ENCODE measurements around the gene ENO3.
A peak's percentile ranks its signal among the peaks of the same experiment; 100 is the strongest.

The ENO3 gene

DNA sequence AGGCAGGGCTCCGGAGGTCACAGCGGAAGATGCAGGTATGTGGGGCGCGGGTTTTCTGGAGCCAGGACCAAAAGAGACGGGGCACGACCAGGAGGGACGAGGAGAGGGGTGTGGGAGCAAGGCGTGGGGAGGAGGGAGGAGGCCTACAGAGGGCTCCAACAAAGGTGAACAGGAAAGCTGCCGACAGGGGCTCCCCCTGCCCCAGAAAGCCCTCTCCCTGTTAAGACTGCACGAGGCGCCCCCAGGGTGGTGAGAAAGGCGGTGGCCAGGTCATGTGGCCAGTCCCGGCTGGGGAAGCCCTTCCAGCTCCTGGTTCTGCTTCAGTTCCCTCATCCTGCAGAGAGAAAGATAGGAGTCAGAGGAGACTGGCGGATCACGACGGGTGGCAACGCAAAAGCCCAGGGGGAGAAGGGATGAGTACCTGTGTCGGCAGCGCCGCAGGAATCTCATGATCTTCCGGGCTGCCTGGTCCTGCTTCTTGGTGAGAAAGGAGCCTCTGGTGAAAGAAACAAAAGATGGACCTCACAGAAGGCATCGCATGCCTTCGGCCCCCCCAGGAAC lies 17.6 kb downstream of the ENO3 start:
- DNase-seq, result no peak
- in situ Hi-C loops (cut with MboI; ENCODE audit: low pct_unique_long_range_greater_than_20kb, low sequenced_read_pairs), result no loop called here

- in situ Hi-C loops (cut with MboI; ENCODE audit: low pct_unique_long_range_greater_than_20kb, low sequenced_read_pairs), result no loop called here
- DNase-seq, result no peak
These were observed 18.2 kb downstream of the ENO3 start for GRCh38 chr17:4969047-4969550.

DNA sequence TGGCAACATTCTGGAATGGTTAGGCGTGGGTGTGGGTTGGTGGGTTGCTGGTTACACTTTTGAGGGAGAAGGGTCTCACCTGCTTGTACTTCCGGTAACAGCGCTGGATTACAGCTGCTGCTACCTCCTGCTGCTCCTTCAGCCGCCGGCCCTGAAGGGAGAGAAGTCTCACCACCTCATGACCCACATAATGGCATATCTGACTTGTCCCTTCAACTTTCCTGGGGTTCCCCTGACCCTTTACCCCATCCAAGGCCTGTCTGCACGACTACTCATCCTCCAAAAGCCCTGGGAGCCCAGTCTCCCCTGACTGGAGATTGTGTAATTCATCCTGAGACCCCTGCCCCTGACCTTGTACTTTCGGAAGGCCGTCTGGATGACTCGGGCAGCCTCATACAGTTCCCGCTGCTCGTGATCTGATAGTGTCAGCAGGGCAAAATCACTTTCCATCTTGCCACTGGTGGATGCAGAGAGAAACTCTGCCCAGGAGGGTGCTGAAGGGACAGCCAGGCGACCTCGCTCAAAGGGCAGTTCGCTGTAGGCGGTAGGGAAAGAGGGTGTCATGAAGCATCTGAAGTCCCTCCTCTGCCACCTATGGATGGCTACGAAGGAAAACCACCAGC lies 18.7 kb downstream of the ENO3 start:
- in situ Hi-C loops (cut with MboI; ENCODE audit: low pct_unique_long_range_greater_than_20kb, low sequenced_read_pairs), result no loop called here

DNA sequence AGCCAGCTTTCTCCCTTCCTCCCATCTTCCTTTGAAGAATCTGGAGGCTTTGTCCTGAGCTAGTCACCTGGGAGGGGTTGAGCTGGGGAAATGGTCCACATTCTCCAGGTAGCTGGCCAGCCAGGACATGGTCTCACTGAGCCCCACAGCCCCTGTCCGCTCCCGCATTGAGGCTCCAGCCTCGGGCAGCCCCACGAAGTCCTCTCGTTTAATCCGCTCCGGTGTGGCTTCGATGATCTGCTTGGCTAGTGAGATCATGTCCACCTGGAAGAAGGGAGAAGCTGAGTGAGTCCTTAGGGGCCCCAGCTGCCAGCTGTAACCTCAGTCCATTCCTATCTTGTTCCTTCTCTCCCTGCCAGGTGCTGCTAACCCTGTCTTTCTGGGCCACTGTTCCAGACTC lies 19.4 kb downstream of the ENO3 start:
- in situ Hi-C loops (cut with MboI; ENCODE audit: low pct_unique_long_range_greater_than_20kb, low sequenced_read_pairs), result no loop called here
- no peak for DNase-seq

More for the DNA sequence above, 18.7 kb downstream of the ENO3 start:
- DNase-seq, result no peak

- in situ Hi-C loops (cut with MboI; ENCODE audit: low pct_unique_long_range_greater_than_20kb, low sequenced_read_pairs), result no loop called here
- no peak for DNase-seq
These were observed 20.9 kb downstream of the ENO3 start for GRCh38 chr17:4971826-4972225.

DNA sequence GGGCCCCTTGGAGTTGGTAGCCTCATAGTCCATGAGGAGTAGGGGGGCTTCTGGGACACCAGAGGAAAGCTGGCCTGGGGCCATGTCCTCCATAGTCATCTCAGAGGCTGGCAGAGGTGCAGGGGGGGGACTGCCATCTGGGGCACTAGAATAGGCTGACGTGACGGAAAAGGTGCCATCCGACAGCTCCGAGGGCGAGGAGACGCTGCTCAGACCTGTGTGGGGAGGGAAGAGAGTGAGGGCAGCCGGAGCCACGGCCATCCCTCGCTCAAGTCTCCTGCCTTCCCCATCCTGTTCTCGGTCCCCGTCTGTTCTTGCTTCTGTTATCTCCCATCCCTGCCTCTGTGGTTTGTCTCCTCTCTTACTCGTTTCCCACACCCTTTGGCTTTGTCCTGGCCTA lies 21.4 kb downstream of the ENO3 start:
- in situ Hi-C loops (cut with MboI; ENCODE audit: low pct_unique_long_range_greater_than_20kb, low sequenced_read_pairs), result no loop called here
- no peak for DNase-seq

- in situ Hi-C loops (cut with MboI; ENCODE audit: low pct_unique_long_range_greater_than_20kb, low sequenced_read_pairs), result no loop called here
- DNase-seq, result no peak
These were observed 21.8 kb downstream of the ENO3 start for GRCh38 chr17:4972752-4973151.

GRCh38 chr17:4973256-4974114 lies 22.6 kb downstream of the ENO3 start:
- in situ Hi-C loops (cut with MboI; ENCODE audit: low pct_unique_long_range_greater_than_20kb, low sequenced_read_pairs), result no loop called here
- no peak for DNase-seq

GRCh38 chr17:4974115-4974670 lies 23.3 kb downstream of the ENO3 start:
- in situ Hi-C loops (cut with MboI; ENCODE audit: low pct_unique_long_range_greater_than_20kb, low sequenced_read_pairs), result no loop called here
- DNase-seq, result no peak

- peak; percentile 74 for DNase-seq
- in situ Hi-C loops (cut with MboI; ENCODE audit: low pct_unique_long_range_greater_than_20kb, low sequenced_read_pairs), result no loop called here
These were observed 27.8 kb downstream of the ENO3 start for GRCh38 chr17:4978726-4979125.

GRCh38 chr17:4980644-4981216 lies 29.8 kb downstream of the ENO3 start:
- DNase-seq, result peak; percentile 83
- in situ Hi-C loops (cut with MboI; ENCODE audit: low pct_unique_long_range_greater_than_20kb, low sequenced_read_pairs), result no loop called here

DNA sequence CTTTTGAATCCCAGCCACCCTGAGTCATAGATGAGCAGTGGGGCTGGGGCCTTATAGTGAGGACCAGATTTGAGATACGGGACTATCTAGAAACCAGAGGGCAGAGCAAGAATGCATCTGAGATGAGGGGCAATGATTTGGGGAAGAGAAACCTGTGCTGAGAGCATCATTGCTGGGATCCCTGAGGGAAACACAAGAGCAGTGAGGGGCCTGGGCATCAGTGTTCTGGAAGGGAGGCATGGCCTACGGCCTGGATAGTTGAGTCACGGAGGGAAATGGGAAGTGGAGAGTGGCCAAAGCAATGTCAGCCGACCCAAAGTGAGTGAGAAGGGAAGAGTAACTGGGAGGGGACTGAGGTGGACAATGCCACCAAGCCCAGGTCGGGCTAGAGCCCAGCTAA lies 31.4 kb downstream of the ENO3 start:
- in situ Hi-C loops (cut with MboI; ENCODE audit: low pct_unique_long_range_greater_than_20kb, low sequenced_read_pairs), result no loop called here
- no peak for DNase-seq

GRCh38 chr17:4986403-4986802 lies 35.5 kb downstream of the ENO3 start:
- no peak for DNase-seq
- in situ Hi-C loops (cut with MboI; ENCODE audit: low pct_unique_long_range_greater_than_20kb, low sequenced_read_pairs), result no loop called here

DNA sequence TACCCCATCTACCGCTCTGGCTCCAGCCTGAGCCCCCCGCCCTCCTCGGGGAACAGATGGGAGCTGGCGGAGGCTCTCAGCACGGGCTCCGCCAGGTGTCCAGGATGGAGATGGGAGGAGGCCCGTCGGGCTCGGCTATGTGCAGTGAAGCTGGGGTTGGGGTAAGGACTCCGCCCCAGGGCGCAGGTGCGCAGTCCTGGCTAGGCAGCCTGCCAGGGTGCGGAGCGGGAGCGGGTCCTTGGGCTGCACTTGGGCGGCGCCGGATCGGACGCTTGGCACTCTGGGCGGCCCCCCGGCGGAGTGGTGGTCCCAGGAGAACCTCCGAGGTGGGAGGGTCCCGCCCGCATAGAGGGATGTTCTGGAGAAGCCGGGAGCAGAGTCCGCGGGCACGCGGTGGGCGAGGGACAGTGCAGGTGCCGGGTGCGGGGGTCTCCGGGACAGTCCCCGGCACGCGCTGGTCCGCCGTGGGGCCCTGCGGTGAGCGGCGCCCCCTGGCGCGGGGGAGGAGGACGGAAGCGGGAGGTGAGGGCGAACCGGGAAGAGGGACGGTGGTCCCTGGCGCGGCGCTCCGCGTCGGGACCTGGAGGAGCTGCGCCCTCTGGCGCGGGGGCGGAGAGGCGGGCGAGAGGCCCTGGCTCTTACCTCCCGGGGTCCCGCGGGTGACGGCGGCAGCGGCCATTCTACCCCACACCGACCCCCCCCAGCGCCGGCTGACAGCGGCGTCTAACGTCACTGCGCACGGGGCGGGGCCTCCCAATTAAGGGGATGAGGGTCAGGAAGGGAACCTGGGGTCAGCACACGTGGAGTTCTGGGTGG lies 36.2 kb downstream of the ENO3 start, which contains the start of gene CAMTA2:
TSS of gene CAMTA2 (minus strand) at position 725 of the 816 bp plus-strand sequence. CDS start 1,453 bp downstream, outside the sequence.
- DNase-seq, result peak; percentile 85
- in situ Hi-C loops (cut with MboI; ENCODE audit: low pct_unique_long_range_greater_than_20kb, low sequenced_read_pairs), result no loop called here

- in situ Hi-C loops (cut with MboI; ENCODE audit: low pct_unique_long_range_greater_than_20kb, low sequenced_read_pairs), result no loop called here
These were observed 37.0 kb downstream of the ENO3 start for GRCh38 chr17:4987767-4988567.

GRCh38 chr17:4994081-4994595 lies 43.2 kb downstream of the ENO3 start:
- in situ Hi-C loops (cut with MboI; ENCODE audit: low pct_unique_long_range_greater_than_20kb, low sequenced_read_pairs), result no loop called here
- no peak for DNase-seq

More at GRCh38 chr17:4987767-4988567, 37.0 kb downstream of the ENO3 start:
- no peak for DNase-seq

- DNase-seq, result peak; percentile 92
- in situ Hi-C loops (cut with MboI; ENCODE audit: low pct_unique_long_range_greater_than_20kb, low sequenced_read_pairs), result no loop called here
These were observed 46.5 kb downstream of the ENO3 start, which contains the start of the genes INCA1 and KIF1C for GRCh38 chr17:4997302-4998026. TSS of gene INCA1 (minus strand) at chr17:4997522. CDS start at chr17:4994437, 3,085 bp downstream. TSS of gene KIF1C (plus strand) at chr17:4997950. CDS start at chr17:5000247, 2,297 bp downstream.
